NCI-H2196 (cell line): ENCODE measurements around the gene STAG1.
"Not testable (repeated sequence)": the region's sequence is repeated elsewhere in the genome, so short reads cannot be mapped to it uniquely, and the experiment has no call there.

Experiments used
- DNase-seq: peaks from one replicate; lab custom pipeline; 2025; ENCODE audit not compliant: unreplicated experiment; lab: John Stamatoyannopoulos, UW

Gene STAG1

GRCh38 chr3:136427236-136427635 lies 324.9 kb downstream of the STAG1 start:
- no peak for DNase-seq

- no peak for DNase-seq
Observed at GRCh38 chr3:136414476-136414875, 337.7 kb downstream of the STAG1 start.

- no peak for DNase-seq
Observed at GRCh38 chr3:136412307-136412706, 339.9 kb downstream of the STAG1 start.

DNA sequence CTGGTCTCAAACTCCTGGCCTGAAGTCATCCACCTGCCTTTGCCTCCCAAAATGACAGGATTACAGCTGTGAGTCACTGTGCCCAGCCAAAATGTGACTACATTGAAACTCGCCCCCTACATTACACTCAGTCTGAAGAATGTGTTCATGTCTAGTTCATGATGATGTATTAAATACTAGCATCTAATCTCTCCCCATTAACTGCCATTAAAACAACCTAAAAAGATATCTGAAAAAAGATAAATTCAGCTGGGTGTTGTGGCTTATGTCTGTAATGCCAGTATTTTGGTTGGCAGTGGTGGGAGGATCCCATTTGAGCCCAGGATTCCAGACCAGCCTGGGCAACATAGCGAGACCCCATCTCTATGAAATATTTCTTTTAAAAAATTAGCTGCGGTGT lies 342.6 kb downstream of the STAG1 start:
- DNase-seq: no peak

- no peak for DNase-seq
Observed at GRCh38 chr3:136404056-136404455, 348.1 kb downstream of the STAG1 start.

- DNase-seq: no peak
Observed at GRCh38 chr3:136396916-136397315, 355.3 kb downstream of the STAG1 start.

DNA sequence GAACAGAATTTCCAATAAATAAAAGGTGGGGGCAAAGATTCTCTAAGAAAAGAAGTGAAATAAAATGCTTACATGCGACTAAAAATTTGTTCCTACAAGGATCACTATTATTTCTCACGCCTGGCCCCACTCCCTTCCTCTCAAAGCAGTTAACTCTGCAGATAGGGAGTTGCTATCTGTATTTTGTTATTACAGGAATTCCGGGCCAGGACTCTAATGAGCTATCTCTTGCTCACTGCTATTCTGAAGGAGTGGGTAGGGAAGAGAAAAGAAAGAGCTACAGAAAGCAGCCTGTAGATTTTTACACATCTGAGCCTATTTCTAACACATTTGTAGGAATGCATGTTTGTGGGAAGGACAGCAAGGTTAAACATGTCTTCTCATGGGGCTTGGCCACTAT lies 361.6 kb downstream of the STAG1 start:
- no peak for DNase-seq

DNA sequence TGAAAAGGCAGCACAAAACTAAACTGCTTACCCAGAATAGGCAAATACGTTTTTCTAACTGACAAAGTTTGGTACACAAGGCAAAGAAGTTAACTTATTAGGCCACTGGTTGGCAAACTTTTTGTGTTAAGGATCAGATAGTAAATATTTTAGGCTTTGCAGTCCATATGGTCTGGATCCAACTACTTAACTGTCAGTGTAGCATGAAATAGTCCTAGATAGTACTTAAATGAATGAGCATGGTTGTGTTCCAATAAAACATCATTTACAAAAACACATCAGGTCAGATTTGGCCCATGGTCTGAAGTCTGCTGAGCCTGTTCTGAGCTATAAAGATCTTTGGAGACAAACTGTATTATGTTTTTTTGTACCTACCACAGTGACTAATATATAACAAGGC lies 365.1 kb downstream of the STAG1 start:
- no peak for DNase-seq

DNA sequence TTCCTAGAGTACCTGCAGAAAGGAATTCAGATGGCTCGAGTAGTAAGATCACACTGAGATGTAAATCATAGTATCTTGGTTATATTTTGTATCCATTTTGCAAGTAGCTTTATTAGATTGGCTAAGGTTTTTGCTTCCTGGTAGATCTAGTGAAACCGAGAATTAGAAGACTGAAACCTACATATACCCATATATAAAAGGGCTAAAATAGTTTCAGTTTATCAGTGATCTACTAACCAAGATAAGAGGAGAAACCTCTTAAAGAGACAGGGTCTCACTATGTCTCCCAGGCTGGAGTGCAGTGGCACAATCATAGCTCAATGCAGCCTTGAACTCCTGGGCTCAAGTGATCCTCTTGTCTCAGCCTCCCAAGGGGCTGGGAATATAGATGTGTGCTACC lies 366.7 kb downstream of the STAG1 start:
- no peak for DNase-seq

GRCh38 chr3:136381051-136381450 lies 371.1 kb downstream of the STAG1 start:
- no peak for DNase-seq

DNA sequence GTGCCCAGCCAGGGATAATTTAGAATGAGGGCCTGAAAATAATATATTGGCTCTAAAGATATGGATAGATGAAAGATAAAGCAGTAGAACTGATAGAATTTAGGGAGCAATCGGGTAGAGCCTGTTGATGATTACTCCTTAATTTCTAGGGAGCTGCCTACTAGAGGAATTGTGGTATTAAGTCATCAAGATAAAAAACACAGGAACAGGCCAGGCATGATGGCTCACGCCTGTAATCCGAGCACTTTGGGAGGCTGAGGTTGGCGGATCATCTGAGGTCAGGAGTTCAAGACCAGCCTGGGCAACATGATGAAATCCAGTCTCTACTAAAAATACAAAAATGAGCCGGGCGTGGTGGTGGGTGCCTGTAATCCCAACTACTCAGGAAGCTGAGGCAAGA lies 371.6 kb downstream of the STAG1 start:
- no peak for DNase-seq

DNA sequence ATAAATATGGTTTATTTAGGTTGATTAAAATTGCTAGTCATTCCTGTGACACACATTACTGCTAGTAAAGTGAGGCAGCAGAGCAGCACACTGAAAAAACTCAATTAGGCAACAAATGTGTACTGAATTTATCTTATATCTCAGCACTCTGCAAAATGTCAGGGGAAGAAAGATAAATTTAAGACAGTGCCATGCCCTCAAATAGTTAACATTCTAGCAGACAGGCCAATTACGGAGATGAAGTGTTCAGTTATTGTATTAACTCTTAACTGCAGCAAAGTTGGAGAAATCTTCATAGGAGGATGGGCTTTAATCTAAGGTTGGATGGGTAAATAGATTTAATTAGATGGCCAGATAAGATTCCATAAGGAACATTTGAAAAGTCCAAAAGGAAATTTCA lies 374.2 kb downstream of the STAG1 start:
- no peak for DNase-seq

- no peak for DNase-seq
Observed at GRCh38 chr3:136377508-136377907, 374.7 kb downstream of the STAG1 start.

DNA sequence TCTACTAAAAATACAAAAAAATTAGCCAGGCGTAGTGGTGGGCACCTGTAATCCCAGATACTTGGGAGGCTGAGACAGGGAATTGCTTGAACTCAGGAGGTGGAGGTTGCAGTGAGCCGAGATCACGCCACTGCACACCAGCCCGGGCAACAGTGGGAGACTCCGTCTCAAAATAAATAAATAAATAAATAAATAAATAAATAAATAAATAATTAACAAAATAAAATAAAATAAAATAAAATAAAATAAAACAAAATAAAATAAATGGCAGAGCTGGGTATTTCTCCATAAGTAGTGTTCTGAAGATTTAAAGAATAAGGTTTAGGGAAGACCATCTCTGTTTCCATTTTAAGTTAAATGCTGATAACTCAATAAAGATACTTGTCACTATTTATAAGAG lies 376.4 kb downstream of the STAG1 start:
- not testable (repeated sequence) for DNase-seq

GRCh38 chr3:136366289-136366688 lies 385.9 kb downstream of the STAG1 start:
- no peak for DNase-seq

DNA sequence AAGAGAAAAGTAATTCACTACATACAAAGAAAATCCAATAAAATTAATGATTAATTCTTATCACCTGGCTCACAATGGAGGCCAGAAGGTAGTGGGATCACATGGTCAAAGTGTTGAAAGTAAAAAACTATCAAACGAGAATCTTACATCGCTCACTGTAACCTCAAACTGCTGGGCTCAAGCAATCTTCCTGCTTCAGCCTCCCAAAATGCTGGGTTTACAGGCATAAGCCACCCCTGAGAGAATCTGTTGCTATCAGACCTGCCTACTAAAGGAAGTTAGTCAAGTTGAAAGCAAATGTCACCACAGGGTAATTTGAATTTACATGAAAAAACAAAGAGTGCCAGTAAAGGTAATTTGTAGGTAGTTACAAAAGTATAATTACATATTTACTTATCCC lies 398.7 kb downstream of the STAG1 start:
- no peak for DNase-seq

- no peak for DNase-seq
Observed at GRCh38 chr3:136351905-136352304, 400.3 kb downstream of the STAG1 start.

DNA sequence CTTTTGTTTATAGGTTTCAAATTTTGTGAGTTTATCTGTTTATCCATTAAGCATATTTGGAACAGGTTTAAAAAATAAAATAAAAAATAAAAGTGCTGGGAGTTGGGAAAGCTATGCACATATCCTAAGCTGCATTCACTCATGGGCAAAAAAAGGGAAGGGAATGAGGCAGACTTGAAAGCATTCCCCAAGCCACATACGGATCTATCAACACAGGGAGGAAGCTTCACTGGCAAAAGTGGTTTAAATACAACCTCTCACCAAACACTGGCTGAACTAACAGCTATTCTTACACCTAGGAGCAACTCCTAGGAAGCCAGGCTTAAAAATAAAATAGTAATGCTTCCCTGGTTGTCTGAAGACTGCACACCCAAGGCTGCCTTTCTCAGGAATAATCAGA lies 400.8 kb downstream of the STAG1 start:
- DNase-seq: no peak

- no peak for DNase-seq
Observed at GRCh38 chr3:136350557-136350956, 401.6 kb downstream of the STAG1 start.

DNA sequence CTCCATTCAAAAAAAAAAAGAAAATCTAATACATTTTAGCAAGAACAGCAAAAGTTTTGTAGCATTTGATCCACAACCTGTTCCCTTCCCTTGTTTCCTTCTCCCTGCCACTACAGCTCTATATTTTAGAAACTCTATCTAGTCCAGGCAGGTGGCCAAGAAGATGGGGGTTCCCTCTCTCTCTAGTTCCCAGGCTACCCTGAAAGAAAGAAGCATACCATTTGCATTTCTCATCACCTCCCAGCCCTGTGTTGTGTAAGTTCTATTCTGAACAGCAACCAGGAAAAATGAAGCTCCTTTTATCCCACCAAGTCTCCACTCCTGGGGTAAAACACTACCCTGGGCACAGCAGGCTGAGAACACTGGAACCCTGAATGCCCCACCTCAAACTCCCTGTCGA lies 402.0 kb downstream of the STAG1 start:
- DNase-seq: no peak

GRCh38 chr3:136346486-136346885 lies 405.7 kb downstream of the STAG1 start:
- no peak for DNase-seq

DNA sequence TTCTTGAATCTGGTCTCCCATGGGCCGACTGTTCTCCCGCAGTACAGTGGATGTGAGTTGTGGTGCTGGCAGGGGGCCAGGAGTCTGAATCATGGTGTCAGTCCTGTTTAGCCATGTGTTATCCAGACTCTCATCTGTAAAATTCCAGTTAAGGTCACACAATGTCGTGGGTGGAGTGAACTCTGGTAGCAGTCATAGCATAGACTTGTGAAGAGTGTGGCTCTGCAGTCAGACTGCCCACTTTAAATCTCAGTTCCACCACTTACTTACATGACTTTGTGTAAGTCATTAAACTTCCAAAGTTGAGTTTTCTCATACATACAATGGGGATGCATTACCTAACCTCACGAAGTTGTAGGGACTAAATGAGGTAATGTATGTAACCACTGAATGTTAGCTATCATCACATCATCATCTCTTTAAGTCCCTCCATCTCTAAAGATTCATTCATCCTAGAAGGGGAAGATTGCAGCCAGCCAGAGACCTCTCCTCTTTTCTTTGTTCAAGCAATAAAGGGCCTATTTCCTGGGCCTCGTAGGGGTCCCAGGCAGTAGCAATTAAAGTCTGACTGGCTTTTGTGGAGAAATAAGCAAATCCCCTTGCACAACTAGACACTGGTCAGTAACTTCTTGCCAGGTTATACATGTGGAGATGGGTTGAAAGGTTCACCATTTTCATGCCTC lies 408.2 kb downstream of the STAG1 start:
- peak; percentile 81 for DNase-seq

GRCh38 chr3:136343446-136343845 lies 408.7 kb downstream of the STAG1 start:
- DNase-seq: peak; percentile 80
